Hair follicle dermal papilla cell (primary cell): ENCODE data around the gene ARMCX5. TPM values are rescaled to one million over a fixed set of nuclear protein-coding genes. Genes with fewer than 3 reads are reported as not detected.

ENCODE experiments used
- total RNA-seq: library from RNA; depleted of rRNA; stranded (reverse); fragments of >200 nt; gene quantifications from 2 replicates; pipeline ENCODE4 v1.2.3, GENCODE V29; 2012

ARMCX5 gene
- 10.8 and 18.8 TPM in 2 replicates for total RNA-seq

DNA sequence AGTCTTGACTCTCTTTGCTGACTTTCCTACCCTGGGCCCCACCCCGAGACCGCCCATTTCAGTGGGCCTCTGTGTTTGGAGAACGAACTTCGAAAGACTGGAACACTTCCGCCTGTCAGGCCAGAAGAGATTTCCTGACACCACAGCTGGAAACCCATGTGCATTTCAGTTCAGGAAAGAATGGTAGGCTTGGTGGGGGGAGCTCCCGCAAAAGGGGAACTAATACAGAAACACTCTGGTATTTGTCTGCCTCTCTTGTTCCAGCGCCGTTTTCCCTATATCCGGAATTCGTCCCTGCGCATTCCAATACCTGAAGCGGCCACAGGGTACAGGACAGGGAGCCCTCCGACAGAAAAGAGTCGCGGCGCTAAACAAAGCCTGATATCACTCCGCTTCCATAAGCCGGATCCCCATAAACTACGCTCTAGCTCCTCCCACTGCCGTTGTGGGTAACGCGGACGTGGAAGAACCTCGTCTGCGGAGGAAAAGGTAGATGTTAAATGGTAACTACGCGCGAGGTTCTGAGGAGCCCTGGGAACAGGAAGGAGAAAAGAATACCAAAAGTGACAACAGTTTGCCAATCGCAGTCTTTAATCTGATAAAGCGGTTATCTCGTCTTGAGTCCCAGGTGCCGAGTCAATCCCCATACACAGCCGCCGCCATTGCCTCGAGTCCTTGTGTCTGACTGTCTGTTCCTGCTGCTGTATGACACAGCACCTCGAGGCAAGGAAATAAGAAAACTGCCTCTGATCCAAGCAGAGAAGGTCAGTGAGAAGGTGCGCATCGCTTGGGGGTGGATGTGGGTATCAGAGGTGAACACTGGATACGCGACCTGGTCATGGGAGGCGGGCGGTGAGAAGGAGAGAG is at the start of gene ARMCX5:
Gene ARMCX5 (plus strand): TSS at position 432 of the 867 bp plus-strand sequence. CDS start 2,627 bp downstream, outside the sequence.

DNA sequence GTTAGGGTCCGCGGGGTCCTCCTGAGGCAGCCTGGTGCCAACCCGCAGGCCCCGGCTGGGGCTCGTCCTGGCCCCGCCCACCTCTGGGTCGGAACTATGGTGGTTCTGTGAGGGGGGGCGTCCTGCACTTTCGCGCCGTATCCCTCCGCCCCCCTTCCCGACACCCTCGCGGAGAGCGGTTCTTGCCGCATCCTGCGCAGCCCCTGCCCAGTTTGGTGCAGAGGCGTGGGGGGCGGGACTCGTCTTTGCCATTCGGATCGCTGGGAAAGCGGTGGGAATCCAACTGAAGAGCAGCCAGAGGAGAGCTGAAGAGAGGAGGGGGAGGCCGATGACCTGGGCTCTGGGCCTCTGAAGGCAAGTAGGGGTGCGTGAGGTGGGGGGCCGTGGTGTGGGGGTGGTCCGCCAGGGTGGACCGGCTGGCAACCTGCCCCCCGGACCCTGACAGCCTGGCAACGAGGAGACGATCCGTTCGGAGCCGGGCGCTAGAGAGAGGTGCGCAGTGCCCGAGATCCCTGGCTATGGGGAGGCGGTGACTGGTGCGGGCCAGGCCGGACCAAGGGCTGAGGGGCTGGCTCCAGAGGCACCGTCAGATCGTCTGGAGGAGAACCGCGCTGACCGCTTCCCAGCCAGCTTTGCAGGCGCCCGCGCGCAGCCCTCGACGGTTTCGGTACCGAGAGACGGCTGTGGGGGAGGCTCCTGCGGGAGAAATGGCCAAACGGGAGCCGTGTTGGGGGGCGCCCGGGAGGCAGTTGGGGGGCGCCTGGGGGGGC is 52.1 kb downstream of the ARMCX5 start, which contains the start of gene GPRASP1:
Gene GPRASP1 (plus strand): TSS at position 242 of the 770 bp plus-strand sequence. CDS start 2,431 bp downstream, outside the sequence.

Other genes starting within 250 kb of the ARMCX5 start
- gene NXF2B, start 159.5 kb upstream of the ARMCX5 start, total RNA-seq, result not detected in 2 replicates
- 0.16 TPM in 1 of 2 replicates, not detected in the other for gene TCP11X2, start 127.7 kb upstream of the ARMCX5 start, total RNA-seq
- 0.32 and 1.3 TPM in 2 replicates for gene TMSB15A, start 82.8 kb upstream of the ARMCX5 start, total RNA-seq
- 3.4 and 4.4 TPM in 2 replicates for gene GPRASP1, start 52.0 kb downstream of the ARMCX5 start, total RNA-seq
- 13.7 and 15.6 TPM in 2 replicates for gene GPRASP2, start 112.9 kb downstream of the ARMCX5 start, total RNA-seq
- gene GPRASP3, start 121.2 kb downstream of the ARMCX5 start, total RNA-seq, result 5.5 and 6.5 TPM in 2 replicates